GM12878 (cell line): ENCODE measurements around the gene UAP1. TPM values are rescaled to one million over a fixed set of nuclear protein-coding genes. Genes with fewer than 3 reads are reported as not detected.

Source experiments
- ATAC-seq: fragments of 200-7000 bp; cut with Tn5 transposase; 3 replicates; pipeline ENCODE4 v1.9.1; 2020; ENCODE audit warnings: mild to moderate bottlenecking, moderate library complexity
- BruUV-seq: library from RNA; stranded (reverse); fragments of 400-500 nt; replicated peaks from 2 replicates; lab custom pipeline; 2021; lab: Mats Ljungman, UMichigan
- CTCF ChIA-PET: fragments of 300-600 bp; sonication (Branson Sonifier 250); formaldehyde crosslinking; extraction: SDS; loops from one replicate; lab custom pipeline; 2021; ENCODE audit warnings: inconsistent platforms; lab: Yijun Ruan, JAX
- POLR2A ChIA-PET: fragments of 350-600 bp; formaldehyde crosslinking; extraction: SDS; loops from one replicate; lab custom pipeline; 2021; ENCODE audit warnings: inconsistent platforms; lab: Charles Lee
- RAD21 ChIA-PET: fragments of 300-600 bp; sonication (Branson Sonifier 250); formaldehyde crosslinking; loops from one replicate; lab custom pipeline; 2023; ENCODE audit warnings: antibody characterized with exemption; ENCODE audit not compliant: unreplicated experiment; lab: Charles Lee
- SMC1A ChIA-PET: fragments of 300-600 bp; sonication (Branson Sonifier 250); formaldehyde crosslinking; loops from one replicate; lab custom pipeline; 2023; ENCODE audit not compliant: unreplicated experiment, uncharacterized antibody; lab: Charles Lee
- DNase-seq: peaks from one replicate; pipeline ENCODE4 v3.0.0-alpha.2; 2011; ENCODE audit warnings: low read depth, low spot score
- FAIRE-seq: peaks from 3 replicates; lab custom pipeline; 2011; peaks lifted over from hg19 to GRCh38; lab: Jason Lieb, UNC
- H2AFZ ChIP-seq: 2 replicates; pipeline ENCODE4 v1.6.0; 2011; ENCODE audit warnings: low read depth, low read length, control low read depth; ENCODE audit not compliant: control insufficient read depth
- H3K27ac ChIP-seq: 2 replicates; pipeline ENCODE4 v1.5.1; 2011; ENCODE audit warnings: control low read depth; ENCODE audit not compliant: control insufficient read depth, insufficient read depth
- H3K27me3 ChIP-seq, 2 experiments: replicated peaks in 1 of 2; 2 replicates each; pipeline versions ENCODE4 v1.6.0 to v1.6.1; 2011; ENCODE audit warnings: low read length in 1 of 2; ENCODE audit not compliant: control insufficient read depth in 2 of 2, insufficient read depth in 2 of 2
- H3K36me3 ChIP-seq, 2 experiments: 2 replicates each; pipeline ENCODE4 v1.5.1; 2011; ENCODE audit warnings: low read length in 1 of 2; ENCODE audit not compliant: control insufficient read depth in 2 of 2, insufficient read depth in 2 of 2
- H3K4me1 ChIP-seq: 2 replicates; pipeline ENCODE4 v1.6.1; 2011; ENCODE audit warnings: mild to moderate bottlenecking, low read length, moderate library complexity, mixed read lengths; ENCODE audit not compliant: control insufficient read depth, insufficient read depth
- H3K4me2 ChIP-seq: 2 replicates; pipeline ENCODE4 v1.6.0; 2011; ENCODE audit warnings: control low read depth; ENCODE audit not compliant: control insufficient read depth, insufficient read depth
- H3K4me3 ChIP-seq: fragments of 200-600 bp; sonication (generic); 2 replicates; pipeline ENCODE4 v1.5.1; 2016
- H3K79me2 ChIP-seq: 2 replicates; pipeline ENCODE4 v1.6.0; 2011; ENCODE audit warnings: low read length; ENCODE audit not compliant: control insufficient read depth, insufficient read depth
- H3K9ac ChIP-seq: 2 replicates; pipeline ENCODE4 v1.8.0; 2011; ENCODE audit warnings: low read length, control low read depth, mixed read lengths; ENCODE audit not compliant: control insufficient read depth, insufficient read depth
- H3K9me3 ChIP-seq: replicated peaks from 3 replicates; pipeline ENCODE4 v1.5.1; 2011; ENCODE audit warnings: mild to moderate bottlenecking, low read length; ENCODE audit not compliant: control insufficient read depth, insufficient read depth
- H4K20me1 ChIP-seq: 2 replicates; pipeline ENCODE4 v1.6.0; 2011; ENCODE audit not compliant: control insufficient read depth, insufficient read depth
- BHLHE40 ChIP-seq, 2 experiments: fragments of 450-650 bp in 1 of 2; IDR thresholded peaks; 2 replicates each; pipeline ENCODE4 v1.6.1; 2011 to 2017; ENCODE audit warnings: low read depth in 2 of 2, borderline replicate concordance in 1 of 2, improper control_type of control experiment in 1 of 2, low read length in 1 of 2, mild to moderate bottlenecking in 1 of 2
- CEBPB ChIP-seq, 2 experiments: fragments of 150-350 bp in 1 of 2; IDR thresholded peaks; 2 replicates each; pipeline ENCODE4 v1.6.1; 2012 to 2014; ENCODE audit warnings: low read depth in 2 of 2, low read length in 2 of 2, borderline replicate concordance in 1 of 2, inconsistent platforms in 1 of 2
- EZH2 ChIP-seq: IDR thresholded peaks from 2 replicates; pipeline ENCODE4 v1.6.1; 2012; ENCODE audit warnings: low read depth, mild to moderate bottlenecking, control low read depth, inconsistent platforms, low read length, borderline replicate concordance; ENCODE audit not compliant: control insufficient read depth
- MTA2 ChIP-seq: fragments of 450-650 bp; IDR thresholded peaks from 2 replicates; pipeline ENCODE4 v1.6.1; 2016; ENCODE audit warnings: low read depth, mild to moderate bottlenecking, moderate library complexity
- RELA ChIP-seq: fragments of 450-650 bp; IDR thresholded peaks from 2 replicates; pipeline ENCODE4 v1.8.0; 2014; ENCODE audit warnings: borderline replicate concordance; ENCODE audit not compliant: partially characterized antibody
- WGBS: methylation state at CpG from one replicate; pipeline ENCODE4 v1.1.6; 2016; ENCODE audit warnings: low lambda C conversion rate; ENCODE audit not compliant: insufficient replicate concordance, insufficient coverage; ENCODE audit errors: missing lambda C conversion rate; 5-methylcytosine and 5-hydroxymethylcytosine counted together
- in situ Hi-C: fragments of 300-500 bp; cut with MboI; formaldehyde crosslinking; loops from 9 replicates; pipeline ENCODE4 v1.14.3; 2018; ENCODE audit warnings: mixed read lengths
- intact Hi-C: fragments of 100-400 bp; cut with micrococcal nuclease; formaldehyde crosslinking; loops from one replicate; pipeline ENCODE4 v1.14.2; 2022; ENCODE audit not compliant: unreplicated experiment
- polyA plus RNA-seq, 11 experiments: library from polyadenylated mRNA; depleted of rRNA in 4 of 11; unstranded in 6 of 11; stranded (reverse) in 5 of 11; fragments of >200 nt; fragmentation: Nextera tagmentation in 4 of 11; fragmentation: Illumina TruSeq in 1 of 11; extraction: Ambion mirVana in 4 of 11; extraction: Trizol in 1 of 11; gene quantifications; 1 replicate in 1 of 11; 2 replicates in 10 of 11; pipeline versions ENCODE4 v1.2.1 to v1.2.3, GENCODE V29; 2011 to 2016; ENCODE audit warnings: inconsistent platforms in 2 of 11, missing spikeins in 2 of 11, low read depth in 1 of 11
- total RNA-seq, 4 experiments: library from RNA; depleted of rRNA in 3 of 4; stranded (reverse); fragments of >200 nt in 3 of 4; fragmentation: Illumina TruSeq in 1 of 4; extraction: Trizol in 1 of 4; gene quantifications; 2 replicates each; pipeline versions ENCODE4 v1.2.1 to v1.2.3, GENCODE V29; 2013 to 2021
- TF ChIP-seq, protein P1 (sequence below): IDR thresholded peaks from 2 replicates; pipeline ENCODE4 v1.6.1; 2012; ENCODE audit warnings: low read length, inconsistent platforms
- TF ChIP-seq, protein P2 (sequence below): fragments of 450-650 bp; IDR thresholded peaks from 2 replicates; pipeline ENCODE4 v1.6.1; 2017; ENCODE audit warnings: low read depth, mild to moderate bottlenecking, moderate library complexity

The UAP1 gene
- total and polyA plus RNA-seq, 10 of the 15 experiments (the other 5 are each of a cell fraction or from before 2014, with no cell fraction given), result 19.2 to 43.0 (median 30.7) TPM

DNA sequence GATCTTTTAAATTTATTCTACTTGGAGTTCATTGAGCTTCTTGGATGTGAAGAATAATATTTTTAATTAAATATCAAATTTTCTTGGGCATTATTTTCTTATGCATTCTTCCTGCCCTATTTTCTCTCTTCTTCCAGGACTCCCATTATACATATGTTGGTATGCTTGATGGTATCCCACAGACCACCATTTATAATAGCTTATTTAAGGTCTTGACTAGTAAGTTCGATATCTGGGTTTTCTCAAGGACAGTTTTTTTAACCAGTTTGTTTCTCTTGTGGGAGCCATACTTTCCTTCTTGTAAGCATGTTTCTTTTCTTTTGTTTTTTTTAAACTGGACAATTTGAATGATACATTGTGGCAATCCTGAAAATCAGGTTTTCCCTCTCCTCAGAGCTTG lies 55.3 kb downstream of the UAP1 start:
- DNase-seq (no peak), ATAC-seq (no peak), FAIRE-seq (no peak)
- H3K4me1 ChIP-seq, result no peaks in the 10 kb centered on the region
- TF ChIP-seq MTA2 (no peak), EZH2 (no peak), BHLHE40 (IDR thresholded peaks at IDR 0.05; ENCODE audit: borderline replicate concordance in 1 of 2, low read depth in 2 of 2, low read length in 1 of 2) (no peak), CEBPB (IDR thresholded peaks at IDR 0.05; ENCODE audit: borderline replicate concordance in 1 of 2, low read depth in 2 of 2, low read length in 2 of 2) (no peak), RELA (no peak)
- TF ChIP-seq, protein P1, sequence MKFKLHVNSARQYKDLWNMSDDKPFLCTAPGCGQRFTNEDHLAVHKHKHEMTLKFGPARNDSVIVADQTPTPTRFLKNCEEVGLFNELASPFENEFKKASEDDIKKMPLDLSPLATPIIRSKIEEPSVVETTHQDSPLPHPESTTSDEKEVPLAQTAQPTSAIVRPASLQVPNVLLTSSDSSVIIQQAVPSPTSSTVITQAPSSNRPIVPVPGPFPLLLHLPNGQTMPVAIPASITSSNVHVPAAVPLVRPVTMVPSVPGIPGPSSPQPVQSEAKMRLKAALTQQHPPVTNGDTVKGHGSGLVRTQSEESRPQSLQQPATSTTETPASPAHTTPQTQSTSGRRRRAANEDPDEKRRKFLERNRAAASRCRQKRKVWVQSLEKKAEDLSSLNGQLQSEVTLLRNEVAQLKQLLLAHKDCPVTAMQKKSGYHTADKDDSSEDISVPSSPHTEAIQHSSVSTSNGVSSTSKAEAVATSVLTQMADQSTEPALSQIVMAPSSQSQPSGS, result no peak
- TF ChIP-seq, protein P2, sequence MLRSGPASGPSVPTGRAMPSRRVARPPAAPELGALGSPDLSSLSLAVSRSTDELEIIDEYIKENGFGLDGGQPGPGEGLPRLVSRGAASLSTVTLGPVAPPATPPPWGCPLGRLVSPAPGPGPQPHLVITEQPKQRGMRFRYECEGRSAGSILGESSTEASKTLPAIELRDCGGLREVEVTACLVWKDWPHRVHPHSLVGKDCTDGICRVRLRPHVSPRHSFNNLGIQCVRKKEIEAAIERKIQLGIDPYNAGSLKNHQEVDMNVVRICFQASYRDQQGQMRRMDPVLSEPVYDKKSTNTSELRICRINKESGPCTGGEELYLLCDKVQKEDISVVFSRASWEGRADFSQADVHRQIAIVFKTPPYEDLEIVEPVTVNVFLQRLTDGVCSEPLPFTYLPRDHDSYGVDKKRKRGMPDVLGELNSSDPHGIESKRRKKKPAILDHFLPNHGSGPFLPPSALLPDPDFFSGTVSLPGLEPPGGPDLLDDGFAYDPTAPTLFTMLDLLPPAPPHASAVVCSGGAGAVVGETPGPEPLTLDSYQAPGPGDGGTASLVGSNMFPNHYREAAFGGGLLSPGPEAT, result no peak
- no peak overlapping the region for H3K4me3 ChIP-seq
- POLR2A ChIA-PET, result interaction anchor here (0.9 to 1.4 kb wide), 2 partner anchors 14 to 16 kb away, joined by 3 to 4 read pairs; no protein-coding TSS in a partner anchor
- H4K20me1 ChIP-seq, result no peaks in the 10 kb centered on the region
- SMC1A ChIA-PET, result interaction anchor here (0.6 to 2.4 kb wide), 10 partner anchors 9 to 266 kb away, joined by 3 to 11 read pairs (median 4); partner anchors contain the start of gene DDR2
- no TSS peak for BruUV-seq
- no peaks in the 10 kb centered on the region for H3K27me3 ChIP-seq
- no peaks in the 10 kb centered on the region for H3K36me3 ChIP-seq
- intact Hi-C loops (no loop called here), in situ Hi-C loops (no loop called here)
- no peak overlapping the region for H3K27ac ChIP-seq
- no peak overlapping the region for H3K4me2 ChIP-seq
- H2AFZ ChIP-seq, result no peak overlapping the region
- H3K79me2 ChIP-seq, result no peaks in the 10 kb centered on the region
- CTCF ChIA-PET, result interaction anchor here (0.9 to 4.4 kb wide), 10 partner anchors 10 to 259 kb away, joined by 3 to 22 read pairs (median 4); partner anchors contain the start of gene DDR2
- RAD21 ChIA-PET, result interaction anchor here (0.9 to 2.4 kb wide), 3 partner anchors 10 to 183 kb away, joined by 5 to 10 read pairs (median 6); partner anchors contain the start of gene DDR2
- peaks cover 6% of the 10 kb centered on the region; the same call in 2 of the 3 replicates for H3K9me3 ChIP-seq
- 59% methylated on average over 1 of the region's 1 CpG for WGBS
- H3K9ac ChIP-seq, result no peak overlapping the region
